ENCODE results near the gene B3GNT5. TPM values are rescaled to one million over a fixed set of nuclear protein-coding genes. Genes with fewer than 3 reads are reported as not detected.

Gene B3GNT5
- total RNA-seq, 4 donors from 2014 or later: 4.6 to 16.8 (median 11.5) TPM

DNA sequence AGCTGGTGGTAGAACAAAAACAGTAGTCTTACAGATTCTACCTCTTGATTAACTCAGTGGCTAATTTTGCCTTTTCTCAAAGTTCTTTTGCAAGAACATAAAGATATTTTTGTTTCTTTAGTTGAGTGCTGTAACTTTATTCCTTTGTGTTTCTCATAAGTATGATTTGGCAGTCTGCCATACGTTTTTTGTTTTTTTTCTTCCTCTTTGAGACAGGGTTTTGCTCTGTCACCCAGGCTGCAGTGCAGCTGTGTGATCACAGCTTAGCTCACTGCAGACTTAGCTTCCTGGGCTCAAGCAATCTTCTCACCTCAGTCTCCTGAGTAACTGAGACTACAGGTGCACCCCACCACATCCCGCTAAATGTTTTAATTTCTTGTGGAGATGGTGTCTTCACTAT, 22.4 kb downstream of the B3GNT5 start:
- TF ChIP-seq, protein P1, sequence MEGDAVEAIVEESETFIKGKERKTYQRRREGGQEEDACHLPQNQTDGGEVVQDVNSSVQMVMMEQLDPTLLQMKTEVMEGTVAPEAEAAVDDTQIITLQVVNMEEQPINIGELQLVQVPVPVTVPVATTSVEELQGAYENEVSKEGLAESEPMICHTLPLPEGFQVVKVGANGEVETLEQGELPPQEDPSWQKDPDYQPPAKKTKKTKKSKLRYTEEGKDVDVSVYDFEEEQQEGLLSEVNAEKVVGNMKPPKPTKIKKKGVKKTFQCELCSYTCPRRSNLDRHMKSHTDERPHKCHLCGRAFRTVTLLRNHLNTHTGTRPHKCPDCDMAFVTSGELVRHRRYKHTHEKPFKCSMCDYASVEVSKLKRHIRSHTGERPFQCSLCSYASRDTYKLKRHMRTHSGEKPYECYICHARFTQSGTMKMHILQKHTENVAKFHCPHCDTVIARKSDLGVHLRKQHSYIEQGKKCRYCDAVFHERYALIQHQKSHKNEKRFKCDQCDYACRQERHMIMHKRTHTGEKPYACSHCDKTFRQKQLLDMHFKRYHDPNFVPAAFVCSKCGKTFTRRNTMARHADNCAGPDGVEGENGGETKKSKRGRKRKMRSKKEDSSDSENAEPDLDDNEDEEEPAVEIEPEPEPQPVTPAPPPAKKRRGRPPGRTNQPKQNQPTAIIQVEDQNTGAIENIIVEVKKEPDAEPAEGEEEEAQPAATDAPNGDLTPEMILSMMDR (IDR thresholded peaks at IDR 0.05; ENCODE audit: low read depth): no peak

DNA sequence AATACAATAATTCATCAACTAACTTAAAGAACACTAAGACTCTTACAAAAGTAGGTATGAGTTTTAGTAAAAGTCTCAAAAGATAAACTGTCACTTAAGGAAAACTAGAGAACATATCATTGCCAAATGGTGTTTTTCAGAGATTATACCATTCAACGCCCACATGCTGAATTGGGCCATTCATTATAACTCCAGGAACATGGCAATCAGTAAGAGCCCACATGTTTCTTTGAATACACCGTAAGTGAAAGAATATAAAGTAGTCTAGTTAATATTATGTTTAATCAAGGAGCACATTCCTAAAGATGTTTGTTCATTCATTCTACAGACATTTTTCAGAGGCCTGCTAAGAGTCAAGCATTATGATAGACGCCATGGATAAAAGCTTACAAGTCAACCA, 22.9 kb downstream of the B3GNT5 start:
- TF ChIP-seq, protein P1 (IDR thresholded peaks at IDR 0.05; ENCODE audit: low read depth): no peak

DNA sequence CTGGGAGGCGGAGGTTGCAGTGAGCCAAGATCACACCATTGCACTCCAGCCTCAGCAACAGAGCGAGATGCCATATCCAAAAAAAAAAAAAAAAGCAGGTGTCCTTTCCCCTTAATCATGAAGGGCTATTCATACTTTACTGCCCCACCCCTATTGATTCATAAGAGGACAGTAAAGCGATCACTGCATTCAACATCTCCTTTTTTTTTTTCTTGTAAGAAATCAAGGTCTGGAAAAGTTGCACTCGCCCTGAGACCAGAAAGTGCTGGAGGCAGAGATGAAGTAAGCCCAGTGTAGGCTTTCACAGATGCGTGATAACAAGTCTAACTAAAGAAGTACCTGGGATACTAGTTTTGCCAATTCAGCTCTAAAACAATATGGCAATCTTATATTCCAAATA, 24.2 kb downstream of the B3GNT5 start:
- TF ChIP-seq, protein P1 (IDR thresholded peaks at IDR 0.05; ENCODE audit: low read depth): no peak

DNA sequence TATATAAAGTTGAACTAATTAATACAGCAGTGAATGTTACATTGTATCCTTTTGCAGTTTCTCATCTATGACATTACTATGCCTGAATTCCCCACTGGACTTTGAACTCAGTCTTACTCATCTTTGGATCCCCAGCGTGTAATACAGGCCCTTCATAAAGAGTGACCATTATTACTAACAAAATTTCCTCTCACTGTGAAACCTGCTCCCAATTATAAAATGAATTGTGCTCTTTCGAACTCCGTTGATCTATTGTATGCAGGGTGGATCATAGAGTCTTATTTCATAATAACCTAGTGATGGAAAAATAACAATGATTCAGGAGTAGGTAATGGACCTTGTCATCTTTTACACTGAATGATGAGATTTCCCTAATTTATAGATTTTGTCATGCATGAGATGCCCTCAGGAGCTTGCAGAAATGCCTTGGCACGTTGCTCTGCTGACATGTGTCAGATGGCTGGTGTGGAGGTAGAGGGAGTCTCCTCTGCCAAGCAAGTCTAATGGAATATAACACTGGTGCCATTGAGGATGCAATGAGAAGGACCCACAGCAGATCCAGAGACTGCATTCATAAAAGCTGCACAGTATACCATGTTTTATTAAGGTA, 25.5 kb downstream of the B3GNT5 start:
- TF ChIP-seq, protein P1 (IDR thresholded peaks at IDR 0.05; ENCODE audit: low read depth): no peak

DNA sequence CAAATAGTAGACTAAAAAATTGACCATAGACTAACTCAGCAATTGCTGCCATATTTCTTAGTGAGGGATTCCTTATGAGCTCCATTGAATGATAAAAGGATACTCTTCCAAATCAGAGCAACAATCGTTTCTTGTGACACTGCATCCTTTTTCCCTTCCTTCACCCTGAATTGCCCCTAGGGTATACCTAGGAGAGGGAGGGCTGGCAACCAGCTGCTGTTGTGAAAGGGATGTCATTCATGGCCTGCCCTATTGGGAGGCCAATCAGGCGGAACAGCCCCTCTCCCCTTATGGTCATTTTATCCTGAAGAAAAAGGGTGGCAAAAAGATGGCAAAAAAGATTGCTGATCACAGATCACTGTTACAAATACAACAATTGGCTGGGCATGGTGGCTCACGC, 26.3 kb downstream of the B3GNT5 start:
- TF ChIP-seq, protein P1 (IDR thresholded peaks at IDR 0.05; ENCODE audit: low read depth): no peak

DNA sequence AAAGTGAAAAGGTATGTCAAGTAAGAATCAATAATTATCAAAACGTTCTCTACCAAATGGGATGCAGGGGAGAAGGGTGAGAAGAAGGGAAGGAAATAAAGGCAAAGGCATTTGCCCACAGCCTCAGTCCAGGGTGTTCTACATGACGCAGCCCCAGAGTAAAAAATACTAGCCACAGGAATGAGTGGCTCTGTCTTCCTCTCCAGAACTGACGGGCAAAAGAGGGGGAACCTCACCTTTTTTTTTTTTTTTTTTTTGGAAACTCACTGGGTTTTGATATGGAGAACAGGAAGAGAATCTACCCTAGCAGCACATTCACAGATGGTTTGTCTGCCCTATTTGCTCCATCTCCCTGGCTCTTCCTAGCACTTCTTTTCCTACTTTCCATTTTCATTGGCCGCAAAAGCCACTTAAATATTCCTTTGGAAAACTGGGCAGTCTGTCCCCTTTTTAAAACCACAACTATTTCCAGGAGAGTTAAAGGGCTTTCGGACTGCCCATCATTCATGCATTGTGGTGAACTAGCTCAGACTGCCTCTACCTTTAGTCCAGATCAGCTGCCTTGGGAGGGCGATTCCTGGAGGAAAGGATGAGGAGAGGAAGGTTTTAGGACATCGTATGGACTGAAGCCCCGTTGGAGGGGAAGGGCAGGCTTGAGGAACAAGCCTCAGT, 28.2 kb downstream of the B3GNT5 start:
- TF ChIP-seq, protein P1 (IDR thresholded peaks at IDR 0.05; ENCODE audit: low read depth): no peak

GRCh38 chr3:183283886-183284285, 30.8 kb downstream of the B3GNT5 start:
- TF ChIP-seq, protein P1 (IDR thresholded peaks at IDR 0.05; ENCODE audit: low read depth): no peak
